Stimulated activated memory B cell treated with anti-CD40 and anti-IgM and Interleukin-4, amounts not matched to agents 10 μg/mL and 1 μg/mL and 100 μg/mL, for 72 hours (primary cell): ENCODE data around the gene PLIN5.

ENCODE experiments used
- ATAC-seq: fragments of 150-1000 bp; cut with Tn5 transposase; 2 replicates; pipeline ENCODE4 v1.10.0; 2021
- H3K27ac Mint-ChIP-seq: one replicate; pipeline ENCODE4 v1.8.0; 2022; ENCODE audit warnings: mild to moderate bottlenecking, mixed read lengths
- H3K27me3 Mint-ChIP-seq: one replicate; pipeline ENCODE4 v1.8.0; 2022; ENCODE audit warnings: mixed read lengths
- H3K36me3 Mint-ChIP-seq: one replicate; pipeline ENCODE4 v1.8.0; 2022; ENCODE audit warnings: mixed read lengths
- H3K4me1 Mint-ChIP-seq: one replicate; pipeline ENCODE4 v1.8.0; 2022; ENCODE audit warnings: mixed read lengths
- H3K4me3 Mint-ChIP-seq: one replicate; pipeline ENCODE4 v1.8.0; 2022; ENCODE audit warnings: mild to moderate bottlenecking, moderate library complexity, mixed read lengths
- H3K9me3 Mint-ChIP-seq: one replicate; pipeline ENCODE4 v1.8.0; 2022; ENCODE audit warnings: mixed read lengths

PLIN5 gene

DNA sequence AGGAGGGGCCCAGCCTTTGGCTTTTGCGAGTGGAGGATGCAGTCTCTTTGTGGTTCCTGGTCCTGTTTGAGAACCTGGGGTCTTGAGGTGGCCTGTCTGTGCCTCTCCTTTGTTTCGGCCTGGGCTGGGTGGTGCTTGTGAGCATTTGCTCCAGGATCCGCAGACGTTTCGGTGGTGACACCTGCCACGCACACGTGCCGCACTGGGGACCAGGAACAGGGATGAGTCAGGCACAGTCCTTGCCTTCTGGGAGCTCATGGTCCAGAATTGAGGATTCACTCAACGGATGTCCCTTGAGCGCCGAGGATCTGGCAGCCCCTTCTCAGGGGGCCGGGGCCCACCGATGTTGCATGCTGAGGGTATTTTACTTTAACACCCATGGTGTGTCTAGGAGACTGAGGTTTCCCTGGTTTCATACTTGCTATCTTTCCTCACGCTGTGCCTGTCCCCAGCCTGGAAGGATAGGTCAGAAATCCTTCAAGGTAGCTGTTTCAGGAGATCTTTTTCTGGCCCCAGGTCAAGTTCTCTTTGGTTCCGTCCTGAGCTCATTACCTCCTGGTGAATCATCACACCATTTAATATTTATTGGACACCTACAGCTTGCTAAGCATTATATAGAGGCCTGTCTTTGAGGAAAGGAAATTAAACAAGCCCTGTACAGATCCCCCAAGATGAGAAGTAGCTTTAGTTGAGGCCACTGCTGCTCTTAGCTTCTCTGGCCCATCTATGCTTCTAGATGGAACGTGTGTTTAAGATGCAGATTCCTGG is 57.8 kb downstream of the PLIN5 start:
- Mint-ChIP-seq H3K4me1 (peaks cover 21% of the 10 kb centered on the region), H3K4me3 (no peak overlapping the region), H3K36me3 (peaks cover 25% of the 10 kb centered on the region), H3K27ac (no peak overlapping the region), H3K9me3 (no peaks in the 10 kb centered on the region), H3K27me3 (no peaks in the 10 kb centered on the region)
- no peak for ATAC-seq

- H3K4me3 Mint-ChIP-seq, result peak overlapping the region; percentile 80
- H3K36me3 Mint-ChIP-seq, result peaks cover 20% of the 10 kb centered on the region
- ATAC-seq, result no peak
- no peaks in the 10 kb centered on the region for H3K27me3 Mint-ChIP-seq
- peak overlapping the region; percentile 72 for H3K27ac Mint-ChIP-seq
- no peaks in the 10 kb centered on the region for H3K9me3 Mint-ChIP-seq
- peaks cover 21% of the 10 kb centered on the region for H3K4me1 Mint-ChIP-seq
Measured at GRCh38 chr19:4474514-4475022, 60.5 kb downstream of the PLIN5 start.

DNA sequence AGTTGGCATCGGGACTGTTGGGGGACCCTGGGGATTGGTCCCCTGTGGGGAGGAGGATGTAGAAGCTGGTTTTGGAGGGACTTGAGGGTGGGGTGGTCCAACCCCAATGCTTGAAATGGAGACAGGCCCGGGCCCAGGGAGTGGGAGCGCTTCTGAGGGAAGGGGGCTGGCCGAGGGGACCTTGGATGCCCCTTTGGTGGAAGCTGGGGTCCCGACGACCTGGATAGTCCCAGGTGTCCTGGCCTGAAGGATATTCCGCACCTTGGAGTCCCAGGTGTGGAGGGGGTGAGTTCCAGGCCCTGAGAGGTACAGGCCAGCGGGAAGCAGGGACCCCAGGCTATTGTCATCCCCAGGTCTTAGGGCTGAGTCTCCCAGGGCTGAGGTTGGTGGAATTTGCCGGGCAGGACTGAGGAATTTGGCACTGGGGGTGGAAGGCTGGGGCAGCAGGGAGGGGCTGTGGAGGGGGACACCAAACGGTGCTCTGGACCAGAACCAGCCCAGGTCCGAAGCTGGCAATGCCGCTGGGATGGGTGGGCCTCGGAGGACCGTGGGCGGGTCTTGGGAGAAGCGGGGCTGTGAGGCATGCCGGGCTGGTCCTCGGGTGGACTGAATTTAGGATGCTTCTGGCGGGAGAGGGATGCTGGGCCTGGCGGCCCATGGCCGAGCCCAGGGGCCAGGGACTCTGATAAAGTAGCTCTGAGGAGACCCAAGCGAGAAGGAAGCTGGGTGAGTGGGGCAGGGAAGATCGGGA is 61.1 kb downstream of the PLIN5 start:
- Mint-ChIP-seq H3K27ac (peak overlapping the region; percentile 72), H3K4me1 (peaks cover 21% of the 10 kb centered on the region), H3K9me3 (no peaks in the 10 kb centered on the region), H3K4me3 (peak overlapping the region; percentile 80), H3K36me3 (peaks cover 20% of the 10 kb centered on the region), H3K27me3 (no peaks in the 10 kb centered on the region)
- no peak for ATAC-seq

DNA sequence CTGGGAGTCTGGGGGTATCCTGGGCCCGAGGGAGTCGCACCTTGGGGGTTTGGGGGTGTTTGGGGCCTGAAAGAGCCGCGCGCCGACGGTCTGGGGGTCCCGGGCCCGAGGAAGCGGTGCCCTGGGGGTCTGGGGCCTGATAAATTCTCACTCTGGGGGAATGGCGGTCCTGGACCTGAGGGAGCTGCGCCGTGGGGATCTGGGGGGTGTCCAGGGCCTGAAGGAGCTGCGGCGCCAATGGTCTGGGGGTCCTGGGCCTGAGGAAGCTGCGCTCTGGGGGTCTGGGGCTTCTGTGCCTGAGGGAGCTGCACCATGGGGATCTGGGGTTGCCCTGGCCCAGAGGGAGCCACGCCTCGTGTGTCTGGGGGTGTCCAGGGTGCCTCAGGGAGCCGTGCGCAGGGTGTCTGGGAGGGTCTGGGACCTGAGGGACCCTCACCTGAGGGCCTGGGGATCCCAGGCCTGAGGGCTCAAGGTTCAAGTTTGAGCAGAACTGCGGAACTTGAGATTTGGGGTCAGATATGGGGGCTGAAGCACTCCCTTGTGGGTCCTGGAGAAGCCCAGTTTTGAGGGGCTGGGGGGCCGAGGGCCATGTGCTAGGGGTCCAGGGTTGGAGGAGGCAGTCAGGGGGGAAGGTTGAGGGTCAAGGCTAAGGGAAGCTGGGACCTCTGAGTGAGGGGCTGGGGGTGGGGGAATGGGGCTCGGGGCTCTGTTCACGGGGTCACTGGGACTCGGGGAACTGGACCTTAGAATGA is 61.8 kb downstream of the PLIN5 start:
- H3K36me3 Mint-ChIP-seq, result peaks cover 16% of the 10 kb centered on the region
- no peaks in the 10 kb centered on the region for H3K27me3 Mint-ChIP-seq
- ATAC-seq, result no peak
- H3K4me1 Mint-ChIP-seq, result peaks cover 21% of the 10 kb centered on the region
- peak overlapping the region; percentile 80 for H3K4me3 Mint-ChIP-seq
- peak overlapping the region; percentile 72 for H3K27ac Mint-ChIP-seq
- H3K9me3 Mint-ChIP-seq, result no peaks in the 10 kb centered on the region
